NCI-H2171 treated with DMSO at 0.1 percent for 48 hours (cell line): ENCODE results near the gene NR1H4.
"Not testable (repeated sequence)": the region's sequence is repeated elsewhere in the genome, so short reads cannot be mapped to it uniquely, and the experiment has no call there.

Experiments
- DNase-seq: peaks from one replicate; lab custom pipeline; 2025; lab: John Stamatoyannopoulos, UW

The NR1H4 gene

GRCh38 chr12:100473716-100474150 is at the start of gene NR1H4:
NR1H4 (plus strand) TSS chr12:100473866; CDS start chr12:100493324, 19,458 bp downstream.
- no peak for DNase-seq

GRCh38 chr12:100426145-100426544 is 47.5 kb upstream of the NR1H4 start:
- no peak for DNase-seq

DNA sequence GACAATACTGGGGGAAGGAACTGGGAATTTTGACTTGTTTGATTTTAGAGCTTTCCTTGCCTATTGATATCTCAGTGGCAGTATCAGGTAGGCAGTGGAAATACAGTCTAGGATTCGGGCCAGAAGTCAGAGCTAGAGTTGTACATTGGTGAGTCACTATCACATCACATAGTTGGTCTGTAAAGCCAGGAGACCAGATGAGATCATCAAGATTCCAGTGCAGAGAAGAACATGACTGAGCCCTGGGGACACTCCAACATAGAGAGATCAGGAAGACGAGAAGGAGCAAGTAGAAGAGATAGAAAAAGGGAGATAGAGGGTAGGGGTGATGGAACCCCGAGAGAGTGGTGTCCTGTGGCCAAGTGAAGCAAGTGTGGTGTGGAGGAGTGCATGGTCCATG is 46.6 kb upstream of the NR1H4 start:
- no peak for DNase-seq

- not testable (repeated sequence) for DNase-seq
Observed at GRCh38 chr12:100430251-100430650, 43.4 kb upstream of the NR1H4 start.

- DNase-seq = no peak
Observed at GRCh38 chr12:100433701-100434100, 40.0 kb upstream of the NR1H4 start.

DNA sequence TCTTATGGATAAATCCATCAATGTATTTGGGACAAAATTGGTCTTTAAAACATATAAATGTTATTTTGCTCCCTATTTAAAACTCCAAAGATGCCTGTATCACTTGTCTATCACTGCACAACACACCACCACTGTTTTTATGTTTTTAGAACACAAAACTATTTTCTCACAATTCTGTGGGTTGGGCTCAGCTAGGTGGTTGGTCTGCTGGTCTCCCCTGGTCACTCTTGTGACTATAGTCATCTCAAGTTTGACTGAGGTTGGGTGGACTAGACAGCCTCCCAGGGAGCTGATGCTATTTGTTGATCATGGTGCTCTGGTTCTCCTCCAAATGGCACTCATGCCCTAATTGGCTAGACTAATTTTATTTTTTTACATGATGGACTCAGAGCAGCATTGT is 39.5 kb upstream of the NR1H4 start:
- DNase-seq = no peak

GRCh38 chr12:100435957-100436356 is 37.7 kb upstream of the NR1H4 start:
- no peak for DNase-seq

DNA sequence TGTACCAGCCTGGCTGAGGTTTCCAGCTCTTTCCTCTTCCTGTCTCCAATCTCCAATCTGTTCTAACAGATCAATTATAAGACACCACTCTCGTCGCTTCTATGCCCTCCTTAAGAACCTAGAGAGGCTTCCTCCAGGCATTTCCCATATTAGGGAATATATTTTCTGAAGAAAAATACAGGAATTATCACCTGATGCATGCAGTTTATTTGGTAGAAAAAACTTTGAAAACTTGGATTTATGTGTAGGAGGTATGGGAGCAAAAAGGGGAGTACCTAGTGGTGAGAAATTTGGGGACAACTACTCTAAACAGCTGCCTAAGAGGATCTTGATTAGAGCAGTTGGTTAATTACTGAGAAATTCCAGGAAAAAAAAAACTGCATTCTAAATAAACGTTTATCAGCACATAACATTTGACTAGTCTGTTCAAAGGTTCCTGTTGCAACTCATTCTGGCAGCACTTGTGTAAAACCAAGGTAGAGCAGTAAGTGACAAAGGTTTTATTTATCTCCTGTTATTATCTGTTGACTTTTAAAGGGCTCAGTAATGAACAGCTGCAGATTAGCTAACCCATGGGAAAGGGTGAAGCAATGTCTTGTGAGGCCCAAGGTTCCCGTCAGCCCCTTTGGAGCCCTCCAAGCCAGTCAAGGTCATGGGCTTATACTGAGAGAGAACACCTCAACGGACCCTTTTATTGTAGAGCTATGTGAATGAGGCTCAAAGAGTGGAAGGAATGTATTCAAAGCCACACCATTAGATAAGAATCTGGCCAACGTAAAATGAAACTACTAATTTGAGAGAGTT is 36.4 kb upstream of the NR1H4 start:
- peak; percentile 10 for DNase-seq

- no peak for DNase-seq
Observed at GRCh38 chr12:100439797-100440196, 33.9 kb upstream of the NR1H4 start.

DNA sequence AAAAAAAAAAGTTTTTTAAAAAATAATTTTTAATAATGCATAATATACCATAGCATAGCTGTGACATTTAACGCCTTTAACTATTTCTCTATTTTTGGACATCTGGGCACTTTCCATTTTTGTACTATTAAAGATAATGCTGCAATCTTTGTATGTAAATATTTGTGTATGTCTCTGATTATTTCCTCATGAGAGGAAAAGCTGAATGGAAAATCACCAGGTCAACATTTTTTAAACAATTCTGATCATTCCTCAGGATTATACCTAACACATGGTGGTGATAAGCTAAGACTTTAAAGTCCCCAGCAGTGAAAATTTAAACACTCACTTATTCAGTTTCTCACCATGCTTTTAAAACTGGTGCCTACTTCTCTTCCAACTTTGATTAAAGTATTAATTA is 31.3 kb upstream of the NR1H4 start:
- DNase-seq = no peak

DNA sequence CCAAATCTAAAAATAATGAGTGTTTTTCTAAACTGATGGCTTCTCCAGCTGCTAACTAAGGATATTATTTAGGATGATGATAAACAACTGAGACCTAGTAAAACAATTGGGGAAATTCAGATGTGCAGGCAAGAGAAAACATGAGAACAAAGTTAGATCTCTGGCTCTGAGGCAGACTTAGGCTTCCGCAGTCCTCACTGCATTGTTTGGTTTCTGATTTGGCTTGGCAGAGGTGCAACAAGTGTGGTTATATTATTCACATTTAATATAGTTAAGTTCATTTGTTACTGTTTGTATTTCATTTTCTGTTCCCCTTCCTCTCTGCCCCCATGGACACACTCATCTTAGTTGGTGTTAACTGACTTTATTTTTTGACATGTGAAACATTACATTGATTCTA is 30.2 kb upstream of the NR1H4 start:
- no peak for DNase-seq

GRCh38 chr12:100445081-100445481 is 28.6 kb upstream of the NR1H4 start:
- no peak for DNase-seq

DNA sequence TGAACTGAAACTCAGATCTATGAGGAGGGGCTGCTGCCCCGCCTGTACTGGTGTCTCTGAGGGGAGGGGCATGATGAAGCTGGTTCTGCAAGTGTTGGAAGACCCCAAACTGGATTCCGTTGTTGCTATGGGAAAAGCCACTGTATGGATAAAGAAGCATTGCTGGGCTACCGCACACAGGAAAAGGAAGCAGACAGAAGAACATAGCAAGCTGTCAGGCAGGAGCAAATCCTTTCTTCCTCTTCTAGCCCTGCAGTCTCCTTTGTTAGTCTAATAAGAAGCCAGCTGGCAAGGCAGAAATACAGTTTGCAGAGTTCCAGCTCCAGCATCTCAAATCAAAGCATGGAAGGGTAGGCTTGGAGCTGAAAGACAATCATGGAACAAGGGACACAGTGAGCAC is 26.3 kb upstream of the NR1H4 start:
- no peak for DNase-seq

- no peak for DNase-seq
Observed at GRCh38 chr12:100448656-100449055, 25.0 kb upstream of the NR1H4 start.

GRCh38 chr12:100450735-100451134 is 22.9 kb upstream of the NR1H4 start:
- peak; percentile 20 for DNase-seq

DNA sequence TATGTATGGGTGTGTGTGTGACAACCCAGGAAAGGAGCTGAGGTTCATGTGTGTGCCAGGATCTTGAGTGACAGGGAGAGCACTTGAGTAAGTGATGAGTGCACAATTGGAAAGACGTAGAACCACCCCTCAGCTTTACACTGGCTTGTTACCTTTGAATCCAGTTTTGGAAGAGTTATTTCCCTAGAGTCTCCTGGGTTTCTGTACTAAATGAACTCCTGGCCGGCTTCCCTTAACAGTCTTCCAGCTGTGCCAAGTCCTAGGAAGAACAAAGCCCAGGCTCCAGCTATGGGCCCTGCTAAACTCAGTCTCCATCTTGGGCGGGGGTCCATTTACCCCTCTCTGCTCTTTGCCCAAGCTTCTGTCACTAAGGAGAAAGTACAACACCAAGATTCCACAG is 19.7 kb upstream of the NR1H4 start:
- DNase-seq = peak; percentile 8

DNA sequence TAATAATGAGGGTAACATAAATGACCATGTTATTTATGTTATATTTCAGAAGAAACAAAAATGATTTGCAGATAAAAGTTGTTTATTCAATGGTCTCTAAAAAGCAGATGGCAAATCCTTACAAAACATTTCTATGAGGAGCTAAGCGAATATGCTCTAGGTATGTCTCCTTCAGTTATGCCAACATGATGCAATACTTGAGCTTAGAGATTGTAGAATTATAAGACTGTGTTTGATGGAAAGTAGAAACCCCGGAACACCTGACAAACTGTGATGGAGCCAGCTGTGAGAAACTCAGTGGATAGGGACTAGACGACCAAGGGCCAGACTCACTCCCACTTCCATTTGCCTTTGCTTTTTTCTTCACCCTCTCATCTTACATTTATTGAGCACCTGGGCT is 17.8 kb upstream of the NR1H4 start:
- DNase-seq = no peak

- no peak for DNase-seq
Observed at GRCh38 chr12:100458191-100458590, 15.5 kb upstream of the NR1H4 start.

DNA sequence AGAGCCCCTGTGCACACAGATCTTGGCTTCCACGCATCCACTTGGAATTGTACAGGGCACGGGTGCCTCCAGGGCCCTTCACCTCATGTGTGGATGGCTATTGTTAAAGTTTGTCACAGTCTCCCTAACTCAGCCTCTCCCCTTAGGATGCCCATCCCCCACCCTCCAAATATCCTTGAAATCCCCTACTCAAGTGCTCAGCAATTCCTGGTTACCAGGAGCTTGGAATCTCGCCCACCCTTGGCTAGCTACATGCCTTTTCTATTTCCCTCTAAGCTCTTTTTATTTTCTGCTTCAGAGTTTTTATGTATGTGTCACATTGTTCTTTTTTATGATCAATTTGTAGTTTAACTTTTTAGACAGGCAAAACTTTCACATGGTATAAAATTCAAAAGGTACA is 13.0 kb upstream of the NR1H4 start:
- DNase-seq = no peak

GRCh38 chr12:100461330-100461973 is 12.2 kb upstream of the NR1H4 start:
- no peak for DNase-seq

DNA sequence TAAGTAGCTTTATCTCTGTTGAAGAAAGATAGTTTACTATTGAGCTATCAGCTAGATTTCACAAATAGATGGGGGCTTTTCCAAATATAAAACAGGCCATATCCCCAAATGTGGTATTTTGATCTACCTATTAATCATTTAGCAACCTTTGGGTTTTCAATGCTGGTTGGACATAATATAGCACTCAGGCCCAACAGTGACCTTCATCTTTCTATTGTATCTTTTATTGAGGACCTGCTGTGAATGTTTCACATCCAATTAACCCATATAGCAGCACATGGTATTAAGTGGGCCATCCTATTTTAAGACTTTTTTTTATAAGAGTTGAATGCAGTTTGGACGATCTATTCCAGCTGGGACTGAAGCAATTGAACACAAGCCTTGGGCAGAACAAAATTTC is 10.0 kb upstream of the NR1H4 start:
- DNase-seq = no peak

DNA sequence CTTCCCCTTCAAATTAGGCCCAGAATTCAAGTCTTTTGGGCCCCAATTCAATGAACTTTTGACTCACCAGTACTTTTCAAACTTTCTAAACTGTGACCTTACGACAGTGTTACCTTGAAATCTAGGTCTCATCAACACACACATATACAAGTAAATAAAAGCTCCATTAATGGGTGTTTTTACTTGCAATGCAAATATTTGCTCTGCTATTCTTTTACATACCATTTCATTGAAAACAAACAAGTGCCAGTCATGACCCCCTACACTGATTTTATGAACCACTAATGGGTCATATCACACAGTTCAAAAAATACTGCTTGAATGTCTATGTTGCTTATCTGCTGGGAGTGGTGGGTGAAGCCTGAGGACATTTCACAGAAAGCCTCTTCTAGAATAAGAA is 9.1 kb upstream of the NR1H4 start:
- DNase-seq = no peak

GRCh38 chr12:100468126-100468525 is 5.5 kb upstream of the NR1H4 start:
- no peak for DNase-seq

DNA sequence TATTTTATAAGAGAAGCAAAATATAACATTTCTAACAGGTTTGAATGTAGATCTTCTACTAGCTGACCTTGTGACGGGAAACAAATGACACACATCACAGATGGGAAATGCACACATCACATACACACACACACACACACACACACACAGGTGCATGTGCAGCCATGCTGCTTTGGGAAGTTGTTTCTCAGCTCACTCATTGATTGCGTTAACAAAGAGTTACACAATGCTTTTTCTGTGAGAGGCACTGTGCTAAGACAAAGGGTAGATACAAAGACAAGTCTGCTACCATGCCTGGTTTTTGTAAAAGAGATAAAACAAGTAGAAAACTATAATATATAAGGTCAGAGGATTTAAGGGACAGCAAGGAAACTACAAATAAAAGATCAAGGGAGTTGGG is 1.3 kb upstream of the NR1H4 start:
- no peak for DNase-seq
